Nephron (organoid): ENCODE measurements around the gene PCDH9.
A peak's percentile ranks its signal among the peaks of the same experiment; 100 is the strongest.

Experiments
- H3K27ac Mint-ChIP-seq, 3 experiments: 2 replicates each; pipeline ENCODE4 v1.8.0; 2020; ENCODE audit warnings: mixed read lengths in 3 of 3, mild to moderate bottlenecking in 2 of 3, moderate library complexity in 1 of 3
- H3K27me3 Mint-ChIP-seq: 2 replicates; pipeline ENCODE4 v1.8.0; 2021; ENCODE audit warnings: low read depth, mild to moderate bottlenecking, moderate library complexity, mixed read lengths
- H3K36me3 Mint-ChIP-seq: 2 replicates; pipeline ENCODE4 v1.8.0; 2020; ENCODE audit warnings: low read depth, mixed read lengths
- H3K4me1 Mint-ChIP-seq: 2 replicates; pipeline ENCODE4 v1.8.0; 2020; ENCODE audit warnings: mixed read lengths
- H3K4me3 Mint-ChIP-seq, 3 experiments: 2 replicates each; pipeline ENCODE4 v1.8.0; 2020; ENCODE audit warnings: mild to moderate bottlenecking in 3 of 3, mixed read lengths in 3 of 3, moderate library complexity in 2 of 3
- H3K9me3 Mint-ChIP-seq: 2 replicates; pipeline ENCODE4 v1.8.0; 2020; ENCODE audit warnings: mixed read lengths
- CTCF ChIP-seq, 3 experiments: fragments of 200-600 bp; sonication (generic); IDR thresholded peaks; one replicate each; pipeline ENCODE4 v1.5.0; 2021; ENCODE audit warnings: antibody characterized with exemption in 3 of 3; ENCODE audit not compliant: unreplicated experiment in 3 of 3

The PCDH9 gene

DNA sequence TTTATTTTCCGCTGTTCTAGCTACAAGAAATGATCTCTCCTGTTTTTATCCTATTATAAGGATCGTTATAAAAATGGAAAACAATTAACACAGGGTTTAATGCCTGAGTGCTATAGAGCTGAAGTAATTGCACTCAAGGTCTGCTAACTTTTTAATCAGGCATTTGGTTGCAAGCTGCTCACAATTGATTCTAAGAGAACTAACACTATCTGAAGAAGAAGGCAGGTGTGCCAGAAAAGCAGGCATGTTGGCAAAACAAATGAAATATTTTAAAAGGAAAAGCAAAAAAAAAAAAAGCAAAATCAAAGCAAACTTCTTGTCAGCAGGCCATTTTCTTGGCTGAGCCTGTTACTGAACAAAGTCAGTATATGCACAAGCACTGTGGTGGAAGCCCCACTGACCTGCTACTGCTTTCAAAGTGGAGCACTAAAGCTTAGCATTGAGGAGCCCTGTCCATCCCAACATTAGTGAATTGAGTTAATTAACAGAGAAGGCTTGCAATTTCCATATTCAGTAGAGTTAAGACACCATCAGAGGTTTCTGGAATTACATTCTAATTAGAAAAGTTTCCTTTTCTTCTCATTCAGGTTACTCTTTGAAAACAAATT lies 574.2 kb downstream of the PCDH9 start:
- peaks cover 24% of the 10 kb centered on the region for H3K4me1 Mint-ChIP-seq
- no peaks in the 10 kb centered on the region for H3K27me3 Mint-ChIP-seq
- H3K4me3 Mint-ChIP-seq, result no peak overlapping the region
- TF ChIP-seq CTCF (IDR thresholded peaks at IDR 0.05; ENCODE audit: unreplicated experiment in 3 of 3), result no peak
- H3K9me3 Mint-ChIP-seq, result peaks cover 7% of the 10 kb centered on the region
- H3K27ac Mint-ChIP-seq, result no peak overlapping the region
- peaks cover 5% of the 10 kb centered on the region for H3K36me3 Mint-ChIP-seq

- no peaks in the 10 kb centered on the region for H3K4me1 Mint-ChIP-seq
- no peak for TF ChIP-seq CTCF (IDR thresholded peaks at IDR 0.05; ENCODE audit: unreplicated experiment in 3 of 3)
- H3K36me3 Mint-ChIP-seq, result peaks cover 5% of the 10 kb centered on the region
- no peaks in the 10 kb centered on the region for H3K27me3 Mint-ChIP-seq
- peak overlapping the region in 1 of 3 experiments; percentile 3 for H3K27ac Mint-ChIP-seq
- no peak overlapping the region for H3K4me3 Mint-ChIP-seq
- H3K9me3 Mint-ChIP-seq, result no peaks in the 10 kb centered on the region
These were observed 585.2 kb downstream of the PCDH9 start for GRCh38 chr13:66644855-66645460.

DNA sequence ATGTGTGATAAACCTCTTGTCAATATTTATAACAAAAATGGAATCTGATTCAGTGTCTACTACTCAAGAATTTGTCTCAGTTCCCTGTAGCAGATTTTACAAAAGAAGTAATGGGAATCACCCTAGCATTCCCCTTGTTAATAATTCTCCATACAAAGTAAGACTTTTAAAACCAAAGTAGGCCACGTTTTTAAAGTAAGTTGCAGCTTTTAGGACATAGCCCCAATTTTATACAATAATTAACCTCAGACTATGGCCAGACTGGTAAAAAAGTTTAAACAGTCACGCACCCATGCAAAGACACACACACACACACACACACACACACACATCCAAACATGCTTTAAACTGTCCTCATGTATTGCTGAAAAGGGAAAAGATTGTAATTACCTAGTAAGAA lies 589.9 kb downstream of the PCDH9 start:
- TF ChIP-seq CTCF (IDR thresholded peaks at IDR 0.05; ENCODE audit: unreplicated experiment in 3 of 3), result no peak
- no peaks in the 10 kb centered on the region for H3K36me3 Mint-ChIP-seq
- H3K9me3 Mint-ChIP-seq, result no peaks in the 10 kb centered on the region
- no peak overlapping the region for H3K4me3 Mint-ChIP-seq
- peaks cover 17% of the 10 kb centered on the region for H3K4me1 Mint-ChIP-seq
- no peaks in the 10 kb centered on the region for H3K27me3 Mint-ChIP-seq
- peak overlapping the region; percentile 69 to 85 (median 84) for H3K27ac Mint-ChIP-seq

DNA sequence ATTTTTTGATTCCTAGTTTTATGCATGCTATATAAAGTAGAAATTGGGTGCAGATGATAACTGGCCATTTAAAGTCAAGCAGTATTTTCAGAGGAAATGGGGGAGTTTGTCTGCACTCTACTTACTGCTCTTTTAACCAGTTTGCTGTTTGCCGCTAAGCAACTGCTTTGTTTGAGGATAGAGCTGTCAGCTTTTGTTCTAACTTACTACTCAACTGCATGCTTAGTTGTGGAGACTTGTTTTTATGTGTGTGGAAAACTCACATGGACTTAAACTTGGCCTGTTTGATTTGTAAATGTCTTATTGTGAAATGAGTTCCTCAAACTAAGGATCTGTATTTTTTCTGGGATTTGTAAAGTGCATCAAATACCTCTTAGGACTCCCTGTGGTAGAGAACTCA lies 591.1 kb downstream of the PCDH9 start:
- H3K27me3 Mint-ChIP-seq, result no peaks in the 10 kb centered on the region
- peak overlapping the region; percentile 65 to 90 (median 82) for H3K27ac Mint-ChIP-seq
- H3K4me3 Mint-ChIP-seq, result no peak overlapping the region
- H3K4me1 Mint-ChIP-seq, result peaks cover 17% of the 10 kb centered on the region
- no peaks in the 10 kb centered on the region for H3K36me3 Mint-ChIP-seq
- H3K9me3 Mint-ChIP-seq, result no peaks in the 10 kb centered on the region
- no peak for TF ChIP-seq CTCF (IDR thresholded peaks at IDR 0.05; ENCODE audit: unreplicated experiment in 3 of 3)

- no peak overlapping the region for H3K27ac Mint-ChIP-seq
These were observed 594.6 kb downstream of the PCDH9 start for GRCh38 chr13:66635526-66635925.

More at GRCh38 chr13:66635526-66635925, 594.6 kb downstream of the PCDH9 start:
- Mint-ChIP-seq H3K36me3 (peaks cover 4% of the 10 kb centered on the region), H3K9me3 (no peaks in the 10 kb centered on the region), H3K4me1 (peaks cover 17% of the 10 kb centered on the region), H3K27me3 (no peaks in the 10 kb centered on the region), H3K4me3 (no peak overlapping the region)
- no peak for TF ChIP-seq CTCF (IDR thresholded peaks at IDR 0.05; ENCODE audit: unreplicated experiment in 3 of 3)
